Upper lobe of left lung (tissue), 6 donors: ENCODE measurements around the gene SURF4. TPM values are rescaled to one million over a fixed set of nuclear protein-coding genes. Genes with fewer than 3 reads are reported as not detected.

ENCODE experiments used
- ATAC-seq, 2 donors: fragments of 200-7000 bp; cut with Tn5 transposase; one replicate each; pipeline ENCODE4 v1.9.1; 2022; ENCODE audit warnings: mild to moderate bottlenecking in 2 of 2, moderate library complexity in 2 of 2; ENCODE audit not compliant: low FRiP score in 2 of 2
- DNase-seq, 2 donors: peaks; one replicate each; pipeline ENCODE4 v3.0.0-alpha.2; 2019 to 2020
- H3K27ac ChIP-seq, 4 donors: fragments of 200-600 bp; sonication (generic); one replicate each; pipeline ENCODE4 v1.5.1; 2016 to 2019
- H3K27me3 ChIP-seq, 4 donors: fragments of 200-600 bp; sonication (generic); one replicate each; pipeline ENCODE4 v1.5.1; 2017 to 2019
- H3K36me3 ChIP-seq, 4 donors: fragments of 200-600 bp; sonication (generic); one replicate each; pipeline ENCODE4 v1.5.1; 2016 to 2019
- H3K4me1 ChIP-seq, 4 donors: fragments of 200-600 bp; sonication (generic); one replicate each; pipeline ENCODE4 v1.5.1; 2018 to 2019
- H3K4me3 ChIP-seq, 4 donors: fragments of 200-600 bp; sonication (generic); one replicate each; pipeline ENCODE4 v1.5.1; 2017 to 2019; ENCODE audit warnings: mild to moderate bottlenecking in 2 of 4, moderate library complexity in 1 of 4
- H3K9me3 ChIP-seq, 4 donors: fragments of 200-600 bp; sonication (generic); one replicate each; pipeline ENCODE4 v1.5.1; 2018 to 2019
- CTCF ChIP-seq, 6 experiments: fragments of 450-650 bp in 4 of 6; fragments of 200-600 bp in 2 of 6; sonication (generic) in 2 of 6; IDR thresholded peaks; one replicate each; pipeline ENCODE4 v1.5.1; 2016 to 2019; ENCODE audit warnings: antibody characterized with exemption in 6 of 6
- EP300 ChIP-seq, 4 donors: sonication (generic); formaldehyde crosslinking; IDR thresholded peaks; one replicate each; pipeline ENCODE4 v1.5.1; 2017; ENCODE audit warnings: antibody characterized with exemption in 4 of 4, control low read depth in 2 of 4
- POLR2A ChIP-seq, 4 donors: fragments of 450-650 bp; IDR thresholded peaks; one replicate each; pipeline ENCODE4 v1.5.1; 2016 to 2017; ENCODE audit warnings: antibody characterized with exemption in 4 of 4, mild to moderate bottlenecking in 2 of 4
- POLR2AphosphoS5 ChIP-seq, 2 donors: sonication (generic); formaldehyde crosslinking; IDR thresholded peaks; one replicate each; pipeline ENCODE4 v1.5.1; 2017; ENCODE audit warnings: antibody characterized with exemption in 2 of 2
- WGBS, 2 donors: methylation state at CpG; one replicate each; pipeline ENCODE4 v1.1.5; 2017 to 2018; 5-methylcytosine and 5-hydroxymethylcytosine counted together
- total RNA-seq, 6 donors: library from RNA; depleted of rRNA in 4 of 6; stranded (reverse); fragments of >200 nt in 4 of 6; gene quantifications; one replicate each; pipeline versions ENCODE4 v1.1.0 to v1.2.1, GENCODE V29; 2016 to 2021
- donor health status: DM: no; HTN: no; CAD: no; lungs with moderate emphysema.
- donor health status: DM: no; HTN: yes; CAD: no; lungs with severe emphysema.

Gene SURF4
- total RNA-seq, 6 donors from 2014 or later = 66.0 to 208 (median 137) TPM

- H3K27me3 ChIP-seq = no peaks in the 10 kb centered on the region
- ATAC-seq (no peak), DNase-seq (peak in 1 of 2 donors; percentile 62)
- WGBS, 2 donors = 97% methylated on average over 19 of the region's 19 CpGs
- no peak overlapping the region for H3K27ac ChIP-seq
- TF ChIP-seq POLR2A (IDR thresholded peaks at IDR 0.05) = no peak
- no peak for TF ChIP-seq CTCF (IDR thresholded peaks at IDR 0.05)
- no peak for TF ChIP-seq POLR2AphosphoS5 (IDR thresholded peaks at IDR 0.05)
- no peak for TF ChIP-seq EP300 (IDR thresholded peaks at IDR 0.05)
- H3K36me3 ChIP-seq = peaks cover 4 to 69% (median 47%) of the 10 kb centered on the region in 4 donors
- H3K9me3 ChIP-seq = no peaks in the 10 kb centered on the region
- peaks cover 16 to 49% (median 20%) of the 10 kb centered on the region in 4 donors for H3K4me1 ChIP-seq
- no peak overlapping the region for H3K4me3 ChIP-seq
Observed at GRCh38 chr9:133344071-133344470, 31.8 kb downstream of the SURF4 start.

GRCh38 chr9:133342570-133342969 is 33.3 kb downstream of the SURF4 start:
- Histone ChIP-seq H3K4me1 (peaks cover 11 to 42% (median 17%) of the 10 kb centered on the region in 4 donors), H3K4me3 (no peak overlapping the region), H3K27ac (no peak overlapping the region), H3K36me3 (peaks cover 4 to 72% (median 47%) of the 10 kb centered on the region in 4 donors), H3K27me3 (no peaks in the 10 kb centered on the region), H3K9me3 (no peaks in the 10 kb centered on the region)
- WGBS, 2 donors = 82 to 95% methylated on average over 5 to 10 of the region's 11 CpGs
- ATAC-seq = no peak
- no peak for TF ChIP-seq POLR2AphosphoS5 (IDR thresholded peaks at IDR 0.05)
- TF ChIP-seq EP300 (IDR thresholded peaks at IDR 0.05) = no peak
- no peak for TF ChIP-seq POLR2A (IDR thresholded peaks at IDR 0.05)
- TF ChIP-seq CTCF (IDR thresholded peaks at IDR 0.05) = no peak
- DNase-seq = peak in 1 of 2 donors; percentile 53

DNA sequence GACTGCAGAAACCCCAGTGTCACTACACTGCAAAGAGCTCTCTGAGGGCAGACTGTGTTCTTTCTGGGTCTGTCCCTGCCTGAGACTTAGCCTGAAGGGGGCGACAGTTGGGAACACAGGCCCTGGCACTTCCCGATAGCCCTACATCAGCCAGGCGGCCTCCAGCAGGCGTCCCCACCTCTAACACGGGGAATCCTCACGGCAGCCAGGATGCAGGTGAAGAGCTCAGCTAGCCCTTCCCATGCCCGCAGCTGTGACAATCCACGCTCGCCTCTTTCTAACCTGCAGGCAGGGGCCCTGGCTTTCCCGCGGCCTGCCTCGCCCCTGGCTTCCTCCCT is 33.8 kb downstream of the SURF4 start:
- H3K4me1 ChIP-seq = peaks cover 11 to 36% (median 15%) of the 10 kb centered on the region in 4 donors
- ATAC-seq (no peak), DNase-seq (no peak)
- peaks cover 4 to 72% (median 47%) of the 10 kb centered on the region in 4 donors for H3K36me3 ChIP-seq
- 77 to 85% methylated on average over 10 to 12 of the region's 12 CpGs for WGBS, 2 donors
- peak overlapping the region in 2 of 4 donors; percentile 23 to 33 for H3K27ac ChIP-seq
- H3K9me3 ChIP-seq = no peaks in the 10 kb centered on the region
- no peak for TF ChIP-seq CTCF (IDR thresholded peaks at IDR 0.05)
- TF ChIP-seq POLR2AphosphoS5 (IDR thresholded peaks at IDR 0.05) = no peak
- no peak for TF ChIP-seq POLR2A (IDR thresholded peaks at IDR 0.05)
- TF ChIP-seq EP300 (IDR thresholded peaks at IDR 0.05) = no peak
- H3K4me3 ChIP-seq = no peak overlapping the region
- H3K27me3 ChIP-seq = no peaks in the 10 kb centered on the region

GRCh38 chr9:133341369-133342068 is 34.3 kb downstream of the SURF4 start:
- Histone ChIP-seq H3K4me3 (peak overlapping the region in 1 of 4 donors; percentile 10), H3K36me3 (peaks cover 4 to 72% (median 47%) of the 10 kb centered on the region in 4 donors), H3K27me3 (no peaks in the 10 kb centered on the region), H3K9me3 (no peaks in the 10 kb centered on the region), H3K4me1 (peaks cover 9 to 35% (median 13%) of the 10 kb centered on the region in 4 donors), H3K27ac (peak overlapping the region; percentile 33 to 62 (median 53))
- 77 to 83% methylated on average over 14 of the region's 15 CpGs for WGBS, 2 donors
- DNase-seq (peak; percentile 65 to 70), ATAC-seq (peak; percentile 80 to 83)
- TF ChIP-seq POLR2A (IDR thresholded peaks at IDR 0.05) (no peak), CTCF (IDR thresholded peaks at IDR 0.05) (no peak), EP300 (IDR thresholded peaks at IDR 0.05) (no peak), POLR2AphosphoS5 (IDR thresholded peaks at IDR 0.05) (no peak)
